Measurements from ENCODE around the gene PPM1A.

Gene PPM1A

GRCh38 chr14:60266021-60266937 lies 17.3 kb downstream of the PPM1A start:
- H3K36me3 ChIP-seq (ENCODE audit: control insufficient read depth, insufficient read depth, low read length) = no peaks in the 10 kb centered on the region
- H3K4me1 ChIP-seq (ENCODE audit: control insufficient read depth, insufficient read depth, low read length, poor library complexity, severe bottlenecking) = no peaks in the 10 kb centered on the region
- H3K9me3 ChIP-seq (ENCODE audit: control insufficient read depth, low read length) = peaks cover 14% of the 10 kb centered on the region
- H3K27ac ChIP-seq (ENCODE audit: low read depth, low read length, severe bottlenecking) = no peak overlapping the region
- no CpG with 5 or more reads among the region's 1 CpG for WGBS, 2 experiments (ENCODE audit: insufficient coverage in 2 of 2)
- H3K4me3 ChIP-seq (ENCODE audit: extremely low read depth, insufficient read depth, low read length, poor library complexity, severe bottlenecking) = no peak overlapping the region

- Histone ChIP-seq H3K36me3 (ENCODE audit: control insufficient read depth, insufficient read depth, low read length) (no peaks in the 10 kb centered on the region), H3K4me1 (ENCODE audit: control insufficient read depth, insufficient read depth, low read length, poor library complexity, severe bottlenecking) (no peaks in the 10 kb centered on the region), H3K27ac (ENCODE audit: low read depth, low read length, severe bottlenecking) (no peak overlapping the region), H3K4me3 (ENCODE audit: extremely low read depth, insufficient read depth, low read length, poor library complexity, severe bottlenecking) (no peak overlapping the region), H3K9me3 (ENCODE audit: control insufficient read depth, low read length) (no peaks in the 10 kb centered on the region)
- 100% methylated on average over 2 of the region's 2 CpGs; no CpG with 5 or more reads in 1 of the 2 experiments for WGBS, 2 experiments (ENCODE audit: insufficient coverage in 2 of 2)
Observed at GRCh38 chr14:60272177-60272576, 23.2 kb downstream of the PPM1A start.

- Histone ChIP-seq H3K4me3 (ENCODE audit: extremely low read depth, insufficient read depth, low read length, poor library complexity, severe bottlenecking) (no peak overlapping the region), H3K36me3 (ENCODE audit: control insufficient read depth, insufficient read depth, low read length) (no peaks in the 10 kb centered on the region), H3K27ac (ENCODE audit: low read depth, low read length, severe bottlenecking) (no peak overlapping the region), H3K9me3 (ENCODE audit: control insufficient read depth, low read length) (no peaks in the 10 kb centered on the region), H3K4me1 (ENCODE audit: control insufficient read depth, insufficient read depth, low read length, poor library complexity, severe bottlenecking) (no peaks in the 10 kb centered on the region)
- WGBS, 2 experiments (ENCODE audit: insufficient coverage in 2 of 2) = 72 to 73% methylated on average over 2 of the region's 2 CpGs
Observed at GRCh38 chr14:60273956-60274355, 24.9 kb downstream of the PPM1A start.

GRCh38 chr14:60274448-60274847 lies 25.4 kb downstream of the PPM1A start:
- Histone ChIP-seq H3K9me3 (ENCODE audit: control insufficient read depth, low read length) (no peaks in the 10 kb centered on the region), H3K4me1 (ENCODE audit: control insufficient read depth, insufficient read depth, low read length, poor library complexity, severe bottlenecking) (no peaks in the 10 kb centered on the region), H3K27ac (ENCODE audit: low read depth, low read length, severe bottlenecking) (no peak overlapping the region), H3K4me3 (ENCODE audit: extremely low read depth, insufficient read depth, low read length, poor library complexity, severe bottlenecking) (no peak overlapping the region), H3K36me3 (ENCODE audit: control insufficient read depth, insufficient read depth, low read length) (no peaks in the 10 kb centered on the region)

GRCh38 chr14:60275932-60276331 lies 26.9 kb downstream of the PPM1A start:
- 65 to 73% methylated on average over 3 of the region's 4 CpGs for WGBS, 2 experiments (ENCODE audit: insufficient coverage in 2 of 2)

GRCh38 chr14:60276347-60276746 lies 27.3 kb downstream of the PPM1A start:
- Histone ChIP-seq H3K4me3 (ENCODE audit: extremely low read depth, insufficient read depth, low read length, poor library complexity, severe bottlenecking) (no peak overlapping the region), H3K36me3 (ENCODE audit: control insufficient read depth, insufficient read depth, low read length) (no peaks in the 10 kb centered on the region), H3K4me1 (ENCODE audit: control insufficient read depth, insufficient read depth, low read length, poor library complexity, severe bottlenecking) (no peaks in the 10 kb centered on the region), H3K27ac (ENCODE audit: low read depth, low read length, severe bottlenecking) (no peak overlapping the region), H3K9me3 (ENCODE audit: control insufficient read depth, low read length) (no peaks in the 10 kb centered on the region)
- no CpG with 5 or more reads among the region's 2 CpGs for WGBS, 2 experiments (ENCODE audit: insufficient coverage in 2 of 2)

More at GRCh38 chr14:60275932-60276331, 26.9 kb downstream of the PPM1A start:
- Histone ChIP-seq H3K9me3 (ENCODE audit: control insufficient read depth, low read length) (no peaks in the 10 kb centered on the region), H3K27ac (ENCODE audit: low read depth, low read length, severe bottlenecking) (no peak overlapping the region), H3K36me3 (ENCODE audit: control insufficient read depth, insufficient read depth, low read length) (no peaks in the 10 kb centered on the region), H3K4me1 (ENCODE audit: control insufficient read depth, insufficient read depth, low read length, poor library complexity, severe bottlenecking) (no peaks in the 10 kb centered on the region), H3K4me3 (ENCODE audit: extremely low read depth, insufficient read depth, low read length, poor library complexity, severe bottlenecking) (no peak overlapping the region)

GRCh38 chr14:60277605-60278190 lies 28.7 kb downstream of the PPM1A start:
- 100% methylated on average over 1 of the region's 2 CpGs; no CpG with 5 or more reads in 1 of the 2 experiments for whole genome bisulfite sequencing, 2 experiments (ENCODE audit: insufficient coverage in 2 of 2)
- Histone ChIP-seq H3K9me3 (ENCODE audit: control insufficient read depth, low read length) (no peaks in the 10 kb centered on the region), H3K36me3 (ENCODE audit: control insufficient read depth, insufficient read depth, low read length) (peaks cover 5% of the 10 kb centered on the region), H3K4me3 (ENCODE audit: extremely low read depth, insufficient read depth, low read length, poor library complexity, severe bottlenecking) (no peak overlapping the region), H3K27ac (ENCODE audit: low read depth, low read length, severe bottlenecking) (no peak overlapping the region), H3K4me1 (ENCODE audit: control insufficient read depth, insufficient read depth, low read length, poor library complexity, severe bottlenecking) (no peaks in the 10 kb centered on the region)

GRCh38 chr14:60278350-60278749 lies 29.3 kb downstream of the PPM1A start:
- H3K9me3 ChIP-seq (ENCODE audit: control insufficient read depth, low read length) = no peaks in the 10 kb centered on the region
- no peaks in the 10 kb centered on the region for H3K4me1 ChIP-seq (ENCODE audit: control insufficient read depth, insufficient read depth, low read length, poor library complexity, severe bottlenecking)
- H3K36me3 ChIP-seq (ENCODE audit: control insufficient read depth, insufficient read depth, low read length) = peaks cover 10% of the 10 kb centered on the region
- 67% methylated on average over 1 of the region's 2 CpGs; no CpG with 5 or more reads in 1 of the 2 experiments for WGBS, 2 experiments (ENCODE audit: insufficient coverage in 2 of 2)
- no peak overlapping the region for H3K4me3 ChIP-seq (ENCODE audit: extremely low read depth, insufficient read depth, low read length, poor library complexity, severe bottlenecking)
- H3K27ac ChIP-seq (ENCODE audit: low read depth, low read length, severe bottlenecking) = no peak overlapping the region

- no peaks in the 10 kb centered on the region for H3K9me3 ChIP-seq (ENCODE audit: control insufficient read depth, low read length)
- peaks cover 30% of the 10 kb centered on the region for H3K36me3 ChIP-seq (ENCODE audit: control insufficient read depth, insufficient read depth, low read length)
Observed at GRCh38 chr14:60287452-60287851, 38.4 kb downstream of the PPM1A start.

GRCh38 chr14:60288279-60288678 lies 39.3 kb downstream of the PPM1A start:
- Histone ChIP-seq H3K36me3 (ENCODE audit: control insufficient read depth, insufficient read depth, low read length) (peaks cover 30% of the 10 kb centered on the region), H3K9me3 (ENCODE audit: control insufficient read depth, low read length) (no peaks in the 10 kb centered on the region), H3K4me1 (ENCODE audit: control insufficient read depth, insufficient read depth, low read length, poor library complexity, severe bottlenecking) (no peaks in the 10 kb centered on the region), H3K27ac (ENCODE audit: low read depth, low read length, severe bottlenecking) (no peak overlapping the region), H3K4me3 (ENCODE audit: extremely low read depth, insufficient read depth, low read length, poor library complexity, severe bottlenecking) (no peak overlapping the region)
- WGBS, 2 experiments (ENCODE audit: insufficient coverage in 2 of 2) = no CpG with 5 or more reads among the region's 1 CpG

More at GRCh38 chr14:60287452-60287851, 38.4 kb downstream of the PPM1A start:
- H3K27ac ChIP-seq (ENCODE audit: low read depth, low read length, severe bottlenecking) = no peak overlapping the region
- H3K4me3 ChIP-seq (ENCODE audit: extremely low read depth, insufficient read depth, low read length, poor library complexity, severe bottlenecking) = no peak overlapping the region
- H3K4me1 ChIP-seq (ENCODE audit: control insufficient read depth, insufficient read depth, low read length, poor library complexity, severe bottlenecking) = no peaks in the 10 kb centered on the region

All from mesodermal cell (in vitro differentiated cells).